ENCODE measurements around the gene SP2.
"Not testable (repeated sequence)": the region's sequence is repeated elsewhere in the genome, so short reads cannot be mapped to it uniquely, and the experiment has no call there.

Gene SP2

DNA sequence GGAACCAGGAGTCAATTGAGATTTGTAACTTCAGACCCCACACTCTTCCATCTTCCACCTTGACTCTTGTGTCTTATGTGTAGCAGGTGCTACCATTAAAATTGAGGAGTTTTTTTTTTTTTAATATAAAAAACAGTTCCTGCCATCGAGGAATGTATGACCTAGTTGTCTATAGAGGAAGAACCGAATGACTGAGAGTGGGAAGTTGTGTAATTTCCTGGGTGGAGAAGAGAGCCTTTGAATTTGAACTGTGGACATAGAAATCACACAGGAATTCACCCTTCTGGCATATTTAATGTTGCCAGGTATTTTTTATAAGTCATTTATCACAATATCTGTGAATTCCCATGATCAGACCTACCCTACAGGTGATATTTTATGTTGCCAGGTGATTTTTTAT is 22.0 kb downstream of the SP2 start:
- no peak for DNase-seq
- Histone ChIP-seq H3K4me2 (ENCODE audit: low read depth, low read length) (no peak overlapping the region), H3F3A (ENCODE audit: insufficient read depth, low read length) (0 out of 2 replicates have a peak, but pooled peaks cover 3% of the 10 kb centered on the region), H4K20me1 (ENCODE audit: insufficient read depth, low read length) (no peaks in the 10 kb centered on the region), H3K36me3 (replicated peaks; ENCODE audit: insufficient read depth, low read length) (no peaks in the 10 kb centered on the region), H3K9me3 (replicated peaks; ENCODE audit: insufficient read depth, low read length) (no peaks in the 10 kb centered on the region), H3K27me3 (replicated peaks; ENCODE audit: insufficient read depth, low read length) (no peaks in the 10 kb centered on the region), H3K9me2 (replicated peaks; ENCODE audit: insufficient read depth, low read length) (no peaks in the 10 kb centered on the region), H3K79me2 (ENCODE audit: low read length) (no peaks in the 10 kb centered on the region), H3K9ac (ENCODE audit: low read length) (no peak overlapping the region), H3K4me3 (ENCODE audit: low read length) (no peak overlapping the region), H2AFZ (ENCODE audit: low read length) (no peak overlapping the region), H3K4me1 (ENCODE audit: low read length) (no peaks in the 10 kb centered on the region), H3K27ac (ENCODE audit: low read length) (no peak overlapping the region)
- TF ChIP-seq EZH2 (optimal IDR thresholded peaks at IDR 0.05; ENCODE audit: low read depth, low read length), result no peak

DNA sequence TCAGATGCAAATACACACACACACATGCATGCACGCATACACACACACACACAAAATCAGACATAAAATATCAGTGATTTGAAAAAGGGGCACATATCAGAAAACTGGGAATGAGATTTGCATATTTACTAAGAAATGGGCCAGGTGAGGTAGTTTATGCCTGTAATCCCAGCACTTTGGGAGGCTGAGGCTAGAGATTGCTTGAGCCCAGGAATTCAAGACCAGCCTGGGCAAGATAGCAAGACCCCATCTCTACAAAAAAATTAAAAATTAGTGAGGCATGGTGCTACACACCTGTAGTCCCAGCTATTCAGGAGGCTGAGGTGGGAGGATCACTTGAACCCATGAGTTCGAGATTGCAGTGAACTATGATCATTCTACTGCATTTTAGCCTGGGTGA is 23.0 kb downstream of the SP2 start:
- no peaks in the 10 kb centered on the region for H3K36me3 ChIP-seq (replicated peaks; ENCODE audit: insufficient read depth, low read length)
- H3K27ac ChIP-seq (ENCODE audit: low read length), result no peak overlapping the region

DNA sequence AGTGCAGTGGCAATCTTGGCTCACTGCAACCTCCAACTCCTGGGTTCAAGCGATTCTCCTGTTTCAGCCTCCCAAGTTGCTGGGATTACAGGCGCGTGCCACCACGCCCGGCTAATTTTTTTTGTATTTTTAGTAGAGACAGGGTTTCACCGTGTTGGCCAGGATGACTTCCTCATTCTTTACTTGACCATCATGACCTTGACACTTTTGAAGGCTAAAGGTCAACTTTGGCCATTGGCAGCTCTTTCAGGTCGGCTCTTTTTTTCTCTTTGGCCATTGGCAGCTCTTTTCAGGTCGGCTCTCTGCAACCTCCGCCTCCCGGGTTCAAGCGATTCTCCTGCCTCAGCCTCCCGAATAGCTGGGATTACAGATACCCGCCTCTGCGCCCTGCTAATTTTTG is 23.9 kb downstream of the SP2 start:
- H3K9me2 ChIP-seq (replicated peaks; ENCODE audit: insufficient read depth, low read length); H3K79me2 ChIP-seq (ENCODE audit: low read length); H3F3A ChIP-seq (ENCODE audit: insufficient read depth, low read length); H4K20me1 ChIP-seq (ENCODE audit: insufficient read depth, low read length); DNase-seq; H3K4me1 ChIP-seq (ENCODE audit: low read length); H3K4me2 ChIP-seq (ENCODE audit: low read depth, low read length); H3K9ac ChIP-seq (ENCODE audit: low read length); H3K9me3 ChIP-seq (replicated peaks; ENCODE audit: insufficient read depth, low read length); H3K27me3 ChIP-seq (replicated peaks; ENCODE audit: insufficient read depth, low read length); H3K36me3 ChIP-seq (replicated peaks; ENCODE audit: insufficient read depth, low read length); H2AFZ ChIP-seq (ENCODE audit: low read length); H3K4me3 ChIP-seq (ENCODE audit: low read length); H3K27ac ChIP-seq (ENCODE audit: low read length): not testable (repeated sequence)

More for the DNA sequence above, 23.0 kb downstream of the SP2 start:
- H3K9ac ChIP-seq (ENCODE audit: low read length), result no peak overlapping the region
- H3K79me2 ChIP-seq (ENCODE audit: low read length), result no peaks in the 10 kb centered on the region
- no peaks in the 10 kb centered on the region for H3K9me3 ChIP-seq (replicated peaks; ENCODE audit: insufficient read depth, low read length)
- no peaks in the 10 kb centered on the region for H3K27me3 ChIP-seq (replicated peaks; ENCODE audit: insufficient read depth, low read length)
- no peak for TF ChIP-seq EZH2phosphoT487 (IDR thresholded peaks at IDR 0.05; ENCODE audit: low read length)
- TF ChIP-seq EZH2 (optimal IDR thresholded peaks at IDR 0.05; ENCODE audit: low read depth, low read length), result no peak
- TF ChIP-seq, protein P1, sequence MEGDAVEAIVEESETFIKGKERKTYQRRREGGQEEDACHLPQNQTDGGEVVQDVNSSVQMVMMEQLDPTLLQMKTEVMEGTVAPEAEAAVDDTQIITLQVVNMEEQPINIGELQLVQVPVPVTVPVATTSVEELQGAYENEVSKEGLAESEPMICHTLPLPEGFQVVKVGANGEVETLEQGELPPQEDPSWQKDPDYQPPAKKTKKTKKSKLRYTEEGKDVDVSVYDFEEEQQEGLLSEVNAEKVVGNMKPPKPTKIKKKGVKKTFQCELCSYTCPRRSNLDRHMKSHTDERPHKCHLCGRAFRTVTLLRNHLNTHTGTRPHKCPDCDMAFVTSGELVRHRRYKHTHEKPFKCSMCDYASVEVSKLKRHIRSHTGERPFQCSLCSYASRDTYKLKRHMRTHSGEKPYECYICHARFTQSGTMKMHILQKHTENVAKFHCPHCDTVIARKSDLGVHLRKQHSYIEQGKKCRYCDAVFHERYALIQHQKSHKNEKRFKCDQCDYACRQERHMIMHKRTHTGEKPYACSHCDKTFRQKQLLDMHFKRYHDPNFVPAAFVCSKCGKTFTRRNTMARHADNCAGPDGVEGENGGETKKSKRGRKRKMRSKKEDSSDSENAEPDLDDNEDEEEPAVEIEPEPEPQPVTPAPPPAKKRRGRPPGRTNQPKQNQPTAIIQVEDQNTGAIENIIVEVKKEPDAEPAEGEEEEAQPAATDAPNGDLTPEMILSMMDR (IDR thresholded peaks at IDR 0.05; ENCODE audit: low read length), result no peak
- no peak overlapping the region for H2AFZ ChIP-seq (ENCODE audit: low read length)
- no peaks in the 10 kb centered on the region for H3K9me2 ChIP-seq (replicated peaks; ENCODE audit: insufficient read depth, low read length)
- no peaks in the 10 kb centered on the region for H3F3A ChIP-seq (ENCODE audit: insufficient read depth, low read length)
- H4K20me1 ChIP-seq (ENCODE audit: insufficient read depth, low read length), result no peaks in the 10 kb centered on the region
- H3K4me2 ChIP-seq (ENCODE audit: low read depth, low read length), result no peak overlapping the region
- DNase-seq, result no peak
- H3K4me1 ChIP-seq (ENCODE audit: low read length), result no peaks in the 10 kb centered on the region
- no peak overlapping the region for H3K4me3 ChIP-seq (ENCODE audit: low read length)

DNA sequence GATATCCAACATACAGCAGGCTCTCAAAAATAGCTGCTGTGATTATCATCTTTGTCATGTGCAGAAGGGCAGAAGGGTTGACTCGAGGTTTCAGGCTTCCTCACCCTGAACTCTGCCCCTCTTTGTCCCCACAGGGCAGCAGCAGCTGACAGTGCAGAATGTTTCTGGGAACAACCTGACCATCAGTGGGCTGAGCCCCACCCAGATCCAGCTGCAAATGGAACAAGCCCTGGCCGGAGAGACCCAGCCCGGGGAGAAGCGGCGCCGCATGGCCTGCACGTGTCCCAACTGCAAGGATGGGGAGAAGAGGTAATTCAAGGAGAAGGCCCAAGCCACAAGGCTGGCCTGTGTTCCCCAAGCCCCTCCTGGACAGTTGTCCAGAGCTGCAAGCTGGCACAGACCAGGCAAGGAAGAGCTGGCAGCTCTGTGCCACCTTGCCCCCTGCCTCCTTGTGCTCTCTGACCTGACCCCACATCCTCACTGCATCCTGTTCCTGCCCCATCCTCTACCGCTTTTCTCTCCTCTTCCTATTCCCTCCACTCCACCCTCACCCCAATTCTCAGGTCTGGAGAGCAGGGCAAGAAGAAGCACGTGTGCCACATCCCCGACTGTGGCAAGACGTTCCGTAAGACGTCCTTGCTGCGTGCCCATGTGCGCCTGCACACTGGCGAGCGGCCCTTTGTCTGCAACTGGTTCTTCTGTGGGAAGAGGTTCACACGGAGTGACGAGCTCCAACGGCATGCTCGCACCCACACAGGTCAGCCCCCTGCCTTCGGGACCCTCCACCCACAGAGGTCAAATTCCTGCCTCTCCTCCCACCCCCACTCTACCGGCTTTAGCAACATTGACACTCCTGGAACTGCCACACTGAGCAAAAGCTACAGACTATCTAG is 29.0 kb downstream of the SP2 start:
- no peaks in the 10 kb centered on the region for H3K4me1 ChIP-seq (ENCODE audit: low read length)
- H4K20me1 ChIP-seq (ENCODE audit: insufficient read depth, low read length), result no peaks in the 10 kb centered on the region
- no peaks in the 10 kb centered on the region for H3K79me2 ChIP-seq (ENCODE audit: low read length)
- H3K9me3 ChIP-seq (replicated peaks; ENCODE audit: insufficient read depth, low read length), result no peaks in the 10 kb centered on the region
- no peak for DNase-seq
- no peak for TF ChIP-seq EZH2phosphoT487 (IDR thresholded peaks at IDR 0.05; ENCODE audit: low read length)
- TF ChIP-seq, protein P1 (IDR thresholded peaks at IDR 0.05; ENCODE audit: low read length), result no peak
- no peak for TF ChIP-seq EZH2 (optimal IDR thresholded peaks at IDR 0.05; ENCODE audit: low read depth, low read length)
- no peak overlapping the region for H2AFZ ChIP-seq (ENCODE audit: low read length)
- H3F3A ChIP-seq (ENCODE audit: insufficient read depth, low read length), result no peaks in the 10 kb centered on the region; the same call in 1 of the 2 replicates
- no peak overlapping the region for H3K27ac ChIP-seq (ENCODE audit: low read length)
- H3K4me2 ChIP-seq (ENCODE audit: low read depth, low read length), result no peak overlapping the region
- H3K4me3 ChIP-seq (ENCODE audit: low read length), result no peak overlapping the region
- no peaks in the 10 kb centered on the region for H3K36me3 ChIP-seq (replicated peaks; ENCODE audit: insufficient read depth, low read length)
- no peaks in the 10 kb centered on the region for H3K27me3 ChIP-seq (replicated peaks; ENCODE audit: insufficient read depth, low read length)
- H3K9me2 ChIP-seq (replicated peaks; ENCODE audit: insufficient read depth, low read length), result no peaks in the 10 kb centered on the region
- H3K9ac ChIP-seq (ENCODE audit: low read length), result no peak overlapping the region
